Ovary (tissue), 9 donors: ENCODE results near the gene CPLANE1. TPM values are rescaled to one million over a fixed set of nuclear protein-coding genes. Genes with fewer than 3 reads are reported as not detected.

Experiments
- DNase-seq, 5 donors: peaks; one replicate each; pipeline ENCODE4 v3.0.0-alpha.2; 2019 to 2020
- H3K27ac ChIP-seq, 2 donors: fragments of 200-600 bp; one replicate each; pipeline versions ENCODE4 v1.5.1 to v1.8.0; 2019 to 2022
- H3K27me3 ChIP-seq: fragments of 200-600 bp; one replicate; pipeline ENCODE4 v1.8.0; 2022
- H3K36me3 ChIP-seq: fragments of 200-600 bp; sonication (generic); one replicate; pipeline ENCODE4 v1.5.1; 2019
- H3K4me1 ChIP-seq: one replicate; pipeline ENCODE4 v1.8.1; 2013; ENCODE audit warnings: mild to moderate bottlenecking, moderate library complexity; ENCODE audit not compliant: insufficient read depth
- H3K4me3 ChIP-seq: fragments of 200-600 bp; sonication (generic); one replicate; pipeline ENCODE4 v1.5.1; 2017
- H3K9me3 ChIP-seq, 2 donors: fragments of 200-600 bp in 1 of 2; sonication (generic) in 1 of 2; one replicate each; pipeline versions ENCODE4 v1.5.1 to v1.8.1; 2013 to 2019; ENCODE audit warnings: mild to moderate bottlenecking in 1 of 2, moderate library complexity in 1 of 2
- CTCF ChIP-seq, 3 donors: fragments of 450-650 bp in 2 of 3; fragments of 200-600 bp in 1 of 3; IDR thresholded peaks; one replicate each; pipeline versions ENCODE4 v1.5.1 to v1.8.0; 2016 to 2022; ENCODE audit warnings: antibody characterized with exemption in 3 of 3, mild to moderate bottlenecking in 1 of 3
- EP300 ChIP-seq: sonication (generic); formaldehyde crosslinking; IDR thresholded peaks from one replicate; pipeline ENCODE4 v1.6.1; 2017; ENCODE audit warnings: antibody characterized with exemption
- POLR2A ChIP-seq: fragments of 450-650 bp; IDR thresholded peaks from one replicate; pipeline ENCODE4 v1.6.1; 2017; ENCODE audit warnings: antibody characterized with exemption, mild to moderate bottlenecking, moderate library complexity
- WGBS, 3 donors: extraction: QIAGEN DNeasy Blood & Tissue Kit in 1 of 3; methylation state at CpG; one replicate each; pipeline versions ENCODE4 v1.1.5 to v1.1.7; 2013 to 2017; 5-methylcytosine and 5-hydroxymethylcytosine counted together
- intact Hi-C, 4 donors: fragments of 100-400 bp; cut with DNase I; formaldehyde crosslinking; loops; one replicate each; pipeline versions ENCODE4 v1.11.0 to v1.15.1; 2022 to 2023
- polyA plus RNA-seq, 2 donors: library from polyadenylated mRNA; stranded (reverse); fragments of 200-250 nt in 1 of 2; fragments of 350-450 nt in 1 of 2; fragmentation: Illumina TruSeq in 1 of 2; extraction: RNeasy Lipid Tissue Mini Kit (QIAGEN cat#74804) in 1 of 2; gene quantifications; one replicate each; pipeline ENCODE4 v1.2.3, GENCODE V29; 2013 to 2014
- total RNA-seq, 7 donors: library from RNA; depleted of rRNA in 2 of 7; stranded (reverse); fragments of >200 nt in 2 of 7; fragmentation: NEBNext Ultra II Directional in 3 of 7; extraction: Animal tissue kit (Norgen Biotek cat#: 25700) in 3 of 7; gene quantifications; one replicate each; pipeline versions ENCODE4 v1.1.0 to v1.2.4, GENCODE V29; 2016 to 2023
- donor health status: DM: no; HTN: no; CAD: no; lungs with moderate emphysema.
- donor health status: DM: no; HTN: no; CAD: no.
- donor health status: Bipolar disorder and iron deficiency.
- donor health status: DM: yes; HTN: yes; CAD: no.
- donor health status: DM: no; HTN: no; CAD: no.
- donor health status: DM: yes; HTN: yes; CAD: no.

CPLANE1 gene
- total and polyA plus RNA-seq, 9 donors, result 5.4 to 39.2 (median 22.5) TPM

DNA sequence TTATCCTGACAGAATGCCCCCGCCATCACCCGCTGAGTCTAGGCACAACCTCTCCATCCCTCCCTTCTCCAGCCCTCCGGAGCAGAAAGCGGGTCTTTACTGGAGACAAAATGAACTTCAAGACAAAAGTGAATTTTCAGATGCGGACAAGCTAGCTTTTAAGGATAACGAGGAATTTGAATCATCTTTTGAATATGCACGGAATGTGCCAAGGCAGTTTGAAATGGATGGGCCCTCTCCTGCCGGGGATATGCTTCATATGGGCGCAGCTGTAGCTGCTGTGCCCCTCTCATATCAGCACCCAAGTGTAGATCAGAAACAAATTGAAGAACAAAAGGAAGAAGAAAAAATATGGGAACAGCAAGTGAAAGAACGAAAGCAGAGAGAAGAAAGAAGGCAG, 37.5 kb downstream of the CPLANE1 start:
- no peaks in the 10 kb centered on the region for H3K4me1 ChIP-seq
- WGBS, 3 donors, result 74 to 91% (median 83%) methylated on average over 10 of the region's 10 CpGs
- no peaks in the 10 kb centered on the region for H3K9me3 ChIP-seq
- intact Hi-C loops, result no loop called here
- no peak overlapping the region for H3K4me3 ChIP-seq
- no peak for TF ChIP-seq POLR2A
- TF ChIP-seq EP300, result no peak
- no peak for TF ChIP-seq CTCF (IDR thresholded peaks at IDR 0.05)
- H3K27me3 ChIP-seq, result no peaks in the 10 kb centered on the region
- no peak overlapping the region for H3K27ac ChIP-seq
- DNase-seq, result no peak
- H3K36me3 ChIP-seq, result no peaks in the 10 kb centered on the region

- H3K9me3 ChIP-seq, result no peaks in the 10 kb centered on the region
- H3K4me1 ChIP-seq, result no peaks in the 10 kb centered on the region
- 76 to 86% (median 83%) methylated on average over 32 of the region's 32 CpGs for WGBS, 3 donors
- DNase-seq, result peak in 3 of 5 donors; percentile 24 to 41 (median 28)
- H3K4me3 ChIP-seq, result no peak overlapping the region
- TF ChIP-seq EP300 (no peak), CTCF (IDR thresholded peaks at IDR 0.05) (no peak), POLR2A (no peak)
- no peaks in the 10 kb centered on the region for H3K27me3 ChIP-seq
- no peak overlapping the region for H3K27ac ChIP-seq
- no peaks in the 10 kb centered on the region for H3K36me3 ChIP-seq
- intact Hi-C loops, result no loop called here
Measured at GRCh38 chr5:37208883-37209797, 40.0 kb downstream of the CPLANE1 start.

DNA sequence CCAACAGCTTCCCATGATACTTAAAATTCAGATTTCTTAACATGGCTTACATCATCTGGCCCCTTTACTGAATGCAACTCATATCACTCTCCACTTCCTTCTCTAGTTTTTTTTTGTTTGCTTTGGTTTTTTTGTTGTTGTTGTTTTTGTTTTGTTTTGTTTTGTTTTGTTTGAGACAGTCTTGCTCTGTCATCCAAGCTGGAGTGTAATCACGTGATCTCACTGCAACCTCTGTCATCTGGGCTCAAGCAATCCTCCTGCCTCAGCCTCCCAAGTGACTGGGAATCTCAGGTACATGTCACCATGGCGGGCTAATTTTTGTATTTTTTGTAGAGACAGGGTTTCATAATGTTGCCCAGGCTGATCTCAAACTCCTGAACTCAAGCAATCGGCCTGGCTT, 41.4 kb downstream of the CPLANE1 start:
- Histone ChIP-seq H3K27me3 (no peaks in the 10 kb centered on the region), H3K36me3 (no peaks in the 10 kb centered on the region), H3K4me3 (no peak overlapping the region), H3K4me1 (no peaks in the 10 kb centered on the region), H3K9me3 (no peaks in the 10 kb centered on the region), H3K27ac (no peak overlapping the region)
- no peak for TF ChIP-seq POLR2A
- TF ChIP-seq CTCF (IDR thresholded peaks at IDR 0.05), result no peak
- no peak for TF ChIP-seq EP300
- DNase-seq, result no peak
- intact Hi-C loops, result no loop called here
- WGBS, 3 donors, result 95 to 99% (median 95%) methylated on average over 3 of the region's 3 CpGs

- intact Hi-C loops, result no loop called here
- no peak overlapping the region for H3K27ac ChIP-seq
- no peak overlapping the region for H3K4me3 ChIP-seq
- TF ChIP-seq POLR2A (no peak), CTCF (IDR thresholded peaks at IDR 0.05) (no peak), EP300 (no peak)
- no peaks in the 10 kb centered on the region for H3K9me3 ChIP-seq
- no peak for DNase-seq
- no peaks in the 10 kb centered on the region for H3K36me3 ChIP-seq
- WGBS, 3 donors, result 84 to 90% (median 85%) methylated on average over 2 of the region's 2 CpGs
- no peaks in the 10 kb centered on the region for H3K27me3 ChIP-seq
- H3K4me1 ChIP-seq, result no peaks in the 10 kb centered on the region
Measured at GRCh38 chr5:37206736-37207135, 42.4 kb downstream of the CPLANE1 start.
